ENCODE measurements around the gene RXFP2.

RXFP2 gene

GRCh38 chr13:31768351-31768750 is 29.0 kb downstream of the RXFP2 start:
- no peak for DNase-seq

- DNase-seq = no peak
Observed at GRCh38 chr13:31769575-31769974, 30.2 kb downstream of the RXFP2 start.

GRCh38 chr13:31772231-31772630 is 32.9 kb downstream of the RXFP2 start:
- no peak for DNase-seq

GRCh38 chr13:31773538-31773937 is 34.2 kb downstream of the RXFP2 start:
- no peak for DNase-seq

GRCh38 chr13:31774186-31774750 is 34.9 kb downstream of the RXFP2 start:
- DNase-seq = no peak

- DNase-seq = no peak
Observed at GRCh38 chr13:31775148-31775547, 35.8 kb downstream of the RXFP2 start.

GRCh38 chr13:31775686-31776085 is 36.4 kb downstream of the RXFP2 start:
- no peak for DNase-seq

- no peak for DNase-seq
Observed at GRCh38 chr13:31781064-31781463, 41.7 kb downstream of the RXFP2 start.

- no peak for DNase-seq
Observed at GRCh38 chr13:31786011-31786410, 46.7 kb downstream of the RXFP2 start.

- no peak for DNase-seq
Observed at GRCh38 chr13:31790992-31791391, 51.7 kb downstream of the RXFP2 start.

GRCh38 chr13:31793246-31793645 is 53.9 kb downstream of the RXFP2 start:
- no peak for DNase-seq

GRCh38 chr13:31794452-31794851 is 55.1 kb downstream of the RXFP2 start:
- DNase-seq = no peak

- peak; percentile 58 for DNase-seq
Observed at GRCh38 chr13:31797154-31797775, 57.9 kb downstream of the RXFP2 start.

- no peak for DNase-seq
Observed at GRCh38 chr13:31798189-31798588, 58.9 kb downstream of the RXFP2 start.

- DNase-seq = no peak
Observed at GRCh38 chr13:31801088-31801487, 61.8 kb downstream of the RXFP2 start.

GRCh38 chr13:31803311-31803710 is 64.0 kb downstream of the RXFP2 start:
- no peak for DNase-seq

- no peak for DNase-seq
Observed at GRCh38 chr13:31805841-31806240, 66.5 kb downstream of the RXFP2 start.

- no peak for DNase-seq
Observed at GRCh38 chr13:31807090-31807541, 67.8 kb downstream of the RXFP2 start.

GRCh38 chr13:31814536-31814935 is 75.2 kb downstream of the RXFP2 start:
- no peak for DNase-seq

GRCh38 chr13:31815361-31816144 is 76.2 kb downstream of the RXFP2 start:
- no peak for DNase-seq

- DNase-seq = no peak
Observed at GRCh38 chr13:31818236-31818635, 78.9 kb downstream of the RXFP2 start.

- no peak for DNase-seq
Observed at GRCh38 chr13:31824705-31825517, 85.6 kb downstream of the RXFP2 start.

GRCh38 chr13:31826521-31826920 is 87.2 kb downstream of the RXFP2 start:
- no peak for DNase-seq
